HepG2 (cell line): Measurements from ENCODE around the gene SLC34A3. TPM values are rescaled to one million over a fixed set of nuclear protein-coding genes. Genes with fewer than 3 reads are reported as not detected.
A peak's percentile ranks its signal among the peaks of the same experiment; 100 is the strongest.

Experiments used
- ARHGAP35 ChIP-seq: sonication (generic); formaldehyde crosslinking; IDR thresholded peaks from 2 replicates; pipeline ENCODE4 v1.9.0; 2022; ENCODE audit warnings: mild to moderate bottlenecking, inconsistent platforms, moderate library complexity, missing genetic modification reagents, borderline replicate concordance
- ARNTL ChIP-seq: sonication (generic); formaldehyde crosslinking; IDR thresholded peaks from 2 replicates; pipeline ENCODE4 v1.4.0; 2020; ENCODE audit warnings: mild to moderate bottlenecking, missing genetic modification reagents
- ATF1 ChIP-seq: IDR thresholded peaks from 2 replicates; pipeline ENCODE4 v1.6.1; 2016; ENCODE audit warnings: mild to moderate bottlenecking, control low read depth
- CHD4 ChIP-seq: fragments of 200-600 bp; sonication (generic); IDR thresholded peaks from 2 replicates; pipeline ENCODE4 v1.7.0; 2017; ENCODE audit warnings: mild to moderate bottlenecking, low read length, borderline replicate concordance
- DPF2 ChIP-seq: sonication (generic); formaldehyde crosslinking; IDR thresholded peaks from 2 replicates; pipeline ENCODE4 v1.4.0; 2020; ENCODE audit warnings: mild to moderate bottlenecking, low read depth, missing genetic modification reagents, borderline replicate concordance
- ELF1 ChIP-seq: sonication (generic); formaldehyde crosslinking; IDR thresholded peaks from 2 replicates; pipeline ENCODE4 v1.4.0; 2020; ENCODE audit warnings: missing genetic modification reagents
- FIP1L1 ChIP-seq: fragments of 200-400 bp; formaldehyde crosslinking; IDR thresholded peaks from 2 replicates; pipeline ENCODE4 v1.6.1; 2018; ENCODE audit warnings: low read depth, mild to moderate bottlenecking, low read length, moderate library complexity, borderline replicate concordance; ENCODE audit not compliant: insufficient read depth
- FOXO1 ChIP-seq: sonication (generic); formaldehyde crosslinking; IDR thresholded peaks from 2 replicates; pipeline ENCODE4 v1.4.0; 2020; ENCODE audit warnings: missing genetic modification reagents
- GATA4 ChIP-seq: sonication (generic); IDR thresholded peaks from 2 replicates; pipeline ENCODE4 v1.6.1; 2016; ENCODE audit warnings: antibody characterized with exemption, low read depth, borderline replicate concordance
- HNRNPLL ChIP-seq: fragments of 200-400 bp; formaldehyde crosslinking; IDR thresholded peaks from 2 replicates; pipeline ENCODE4 v1.6.1; 2017; ENCODE audit warnings: mild to moderate bottlenecking, low read depth, low read length; ENCODE audit not compliant: poor library complexity, severe bottlenecking
- KLF13 ChIP-seq: sonication (generic); formaldehyde crosslinking; IDR thresholded peaks from 2 replicates; pipeline ENCODE4 v1.4.0; 2020; ENCODE audit warnings: mild to moderate bottlenecking, missing genetic modification reagents
- POLR2A ChIP-seq, 2 experiments: IDR thresholded peaks; 2 replicates each; pipeline ENCODE4 v1.6.1; 2011; ENCODE audit warnings: low read depth in 2 of 2, low read length in 2 of 2, mild to moderate bottlenecking in 1 of 2, moderate library complexity in 1 of 2; ENCODE audit not compliant: insufficient read depth in 1 of 2
- RORA ChIP-seq: sonication (generic); formaldehyde crosslinking; IDR thresholded peaks from 2 replicates; pipeline ENCODE4 v1.5.0; 2020; ENCODE audit warnings: mild to moderate bottlenecking, missing genetic modification reagents, moderate library complexity
- SMARCE1 ChIP-seq: fragments of 450-650 bp; IDR thresholded peaks from 2 replicates; pipeline ENCODE4 v1.6.1; 2017; ENCODE audit warnings: borderline replicate concordance
- TBP ChIP-seq: sonication (generic); formaldehyde crosslinking; IDR thresholded peaks from 2 replicates; pipeline ENCODE4 v1.5.0; 2020; ENCODE audit warnings: missing genetic modification reagents
- TEAD3 ChIP-seq: optimal IDR thresholded peaks from 2 replicates; pipeline ENCODE3; 2016; ENCODE audit warnings: borderline replicate concordance
- THYN1 ChIP-seq: sonication (generic); formaldehyde crosslinking; IDR thresholded peaks from 2 replicates; pipeline ENCODE4 v1.8.1; 2023; ENCODE audit warnings: low read depth, mild to moderate bottlenecking, moderate library complexity, missing genetic modification reagents, borderline replicate concordance
- XBP1 ChIP-seq: sonication (generic); formaldehyde crosslinking; IDR thresholded peaks from 2 replicates; pipeline ENCODE4 v1.5.0; 2020; ENCODE audit warnings: missing genetic modification reagents
- ZC3H13 ChIP-seq: sonication (generic); formaldehyde crosslinking; IDR thresholded peaks from 2 replicates; pipeline ENCODE4 v1.8.1; 2023; ENCODE audit warnings: mild to moderate bottlenecking, missing genetic modification reagents, moderate library complexity
- ZKSCAN1 ChIP-seq: fragments of 150-350 bp; IDR thresholded peaks from 2 replicates; pipeline ENCODE4 v1.6.1; 2014; ENCODE audit warnings: low read length
- ZKSCAN5 ChIP-seq: sonication (generic); formaldehyde crosslinking; IDR thresholded peaks from 2 replicates; pipeline ENCODE4 v1.5.1; 2020; ENCODE audit warnings: mild to moderate bottlenecking, missing genetic modification reagents
- ZNF20 ChIP-seq: sonication (generic); formaldehyde crosslinking; IDR thresholded peaks from 2 replicates; pipeline ENCODE4 v1.4.0; 2020; ENCODE audit warnings: mild to moderate bottlenecking, moderate library complexity, missing genetic modification reagents
- ZNF260 ChIP-seq: sonication (generic); formaldehyde crosslinking; IDR thresholded peaks from 2 replicates; pipeline ENCODE4 v1.4.0; 2020; ENCODE audit warnings: missing genetic modification reagents, low read depth, mild to moderate bottlenecking, borderline replicate concordance
- ZNF549 ChIP-seq: sonication (generic); formaldehyde crosslinking; IDR thresholded peaks from 2 replicates; pipeline ENCODE4 v1.5.0; 2020; ENCODE audit warnings: missing genetic modification reagents
- ZNF557 ChIP-seq: sonication (generic); formaldehyde crosslinking; IDR thresholded peaks from 2 replicates; pipeline ENCODE4 v1.4.0; 2020; ENCODE audit warnings: missing genetic modification reagents
- ZNF713 ChIP-seq: sonication (generic); formaldehyde crosslinking; IDR thresholded peaks from 2 replicates; pipeline ENCODE4 v1.4.0; 2020; ENCODE audit warnings: mild to moderate bottlenecking, missing genetic modification reagents
- polyA plus RNA-seq, 8 experiments: library from polyadenylated mRNA; depleted of rRNA in 3 of 8; stranded (reverse) in 7 of 8; unstranded in 1 of 8; fragments of >200 nt; fragmentation: Illumina TruSeq in 4 of 8; extraction: Trizol in 4 of 8; gene quantifications; 2 replicates each; pipeline versions ENCODE4 v1.2.1 to v1.2.3, GENCODE V29; 2011 to 2016; ENCODE audit warnings: low read depth in 4 of 8, missing spikeins in 1 of 8, mixed read lengths in 1 of 8; ENCODE audit not compliant: insufficient read depth in 1 of 8
- total RNA-seq, 5 experiments: library from RNA; depleted of rRNA; stranded (reverse); fragments of >200 nt; fragmentation: Illumina TruSeq; extraction: Trizol; gene quantifications; 2 replicates each; pipeline ENCODE4 v1.2.3, GENCODE V29; 2016; ENCODE audit warnings: low read depth in 1 of 5
- TF ChIP-seq, protein P1 (sequence below): IDR thresholded peaks from 2 replicates; pipeline ENCODE4 v1.6.1; 2016; ENCODE audit warnings: missing compliant biosample characterization, missing genetic modification reagents, borderline replicate concordance
- TF ChIP-seq, protein P2 (sequence below): sonication (generic); formaldehyde crosslinking; IDR thresholded peaks from 2 replicates; pipeline ENCODE4 v1.4.0; 2020; ENCODE audit warnings: missing genetic modification reagents

Gene SLC34A3
- total and polyA plus RNA-seq, 2 of the 13 experiments (the other 11 are each of a cell fraction or from before 2014, with no cell fraction given), result 0.07 to 1.0 TPM

DNA sequence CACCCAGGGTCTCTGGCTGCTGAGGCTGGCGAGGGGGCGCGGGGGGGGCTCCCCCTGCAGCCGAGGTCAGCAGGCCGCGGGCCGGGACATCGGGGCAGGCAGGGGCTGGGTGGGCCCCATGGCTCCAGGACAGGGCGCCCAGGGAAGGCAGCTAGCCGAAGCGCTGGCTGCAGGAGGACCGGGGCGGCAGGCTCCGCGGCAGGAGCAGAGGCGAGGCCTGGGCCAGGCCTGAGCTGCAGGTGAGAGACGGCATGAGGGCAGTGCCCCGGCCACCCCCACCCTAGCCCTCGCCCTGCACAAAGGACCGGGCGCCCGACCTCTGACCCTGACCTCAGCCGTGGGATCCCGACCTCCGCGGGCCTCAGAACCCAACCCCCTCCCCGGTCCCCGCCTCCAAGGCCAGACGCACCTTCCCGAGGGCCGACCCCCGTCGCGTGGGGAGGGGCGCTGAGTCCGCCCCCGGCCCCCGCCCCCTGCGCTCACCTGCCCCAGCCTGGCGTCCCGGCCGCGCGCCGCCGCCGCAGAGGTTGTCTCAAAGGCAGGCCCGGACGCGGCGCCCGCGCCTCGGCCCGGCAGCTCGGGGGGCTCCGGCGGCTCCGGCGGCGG, 9.1 kb upstream of the SLC34A3 start (continued):
- TF ChIP-seq KLF13 (CRISPR knock-in tag), result no peak
- no peak for TF ChIP-seq ZC3H13 (CRISPR knock-in tag)
- no peak for TF ChIP-seq THYN1 (CRISPR knock-in tag)
- TF ChIP-seq, protein P1, sequence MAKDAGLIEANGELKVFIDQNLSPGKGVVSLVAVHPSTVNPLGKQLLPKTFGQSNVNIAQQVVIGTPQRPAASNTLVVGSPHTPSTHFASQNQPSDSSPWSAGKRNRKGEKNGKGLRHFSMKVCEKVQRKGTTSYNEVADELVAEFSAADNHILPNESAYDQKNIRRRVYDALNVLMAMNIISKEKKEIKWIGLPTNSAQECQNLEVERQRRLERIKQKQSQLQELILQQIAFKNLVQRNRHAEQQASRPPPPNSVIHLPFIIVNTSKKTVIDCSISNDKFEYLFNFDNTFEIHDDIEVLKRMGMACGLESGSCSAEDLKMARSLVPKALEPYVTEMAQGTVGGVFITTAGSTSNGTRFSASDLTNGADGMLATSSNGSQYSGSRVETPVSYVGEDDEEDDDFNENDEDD, result no peak
- no peak for TF ChIP-seq ZKSCAN5 (CRISPR knock-in tag)
- TF ChIP-seq HNRNPLL, result peak; percentile 20
- TF ChIP-seq XBP1 (CRISPR knock-in tag), result no peak
- TF ChIP-seq ZNF713, result no peak
- no peak for TF ChIP-seq FIP1L1
- TF ChIP-seq ATF1 (CRISPR knock-in tag), result no peak
- no peak for TF ChIP-seq ZNF260 (CRISPR knock-in tag)
- peak; percentile 18; the same call in 1 of the 2 replicates for TF ChIP-seq ARNTL (CRISPR knock-in tag)
- no peak for TF ChIP-seq RORA (CRISPR knock-in tag)
- no peak for TF ChIP-seq ZNF557
- TF ChIP-seq ARHGAP35 (CRISPR knock-in tag), result no peak
- no peak for TF ChIP-seq TEAD3 (CRISPR knock-in tag)
- TF ChIP-seq, protein P2, sequence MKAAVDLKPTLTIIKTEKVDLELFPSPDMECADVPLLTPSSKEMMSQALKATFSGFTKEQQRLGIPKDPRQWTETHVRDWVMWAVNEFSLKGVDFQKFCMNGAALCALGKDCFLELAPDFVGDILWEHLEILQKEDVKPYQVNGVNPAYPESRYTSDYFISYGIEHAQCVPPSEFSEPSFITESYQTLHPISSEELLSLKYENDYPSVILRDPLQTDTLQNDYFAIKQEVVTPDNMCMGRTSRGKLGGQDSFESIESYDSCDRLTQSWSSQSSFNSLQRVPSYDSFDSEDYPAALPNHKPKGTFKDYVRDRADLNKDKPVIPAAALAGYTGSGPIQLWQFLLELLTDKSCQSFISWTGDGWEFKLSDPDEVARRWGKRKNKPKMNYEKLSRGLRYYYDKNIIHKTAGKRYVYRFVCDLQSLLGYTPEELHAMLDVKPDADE, result no peak
- TF ChIP-seq ZNF549 (CRISPR knock-in tag), result no peak
- no peak for TF ChIP-seq DPF2
- no peak for TF ChIP-seq CHD4
- no peak for TF ChIP-seq ELF1 (CRISPR knock-in tag)
- TF ChIP-seq SMARCE1, result no peak
- no peak for TF ChIP-seq FOXO1 (CRISPR knock-in tag)
- TF ChIP-seq POLR2A (IDR thresholded peaks at IDR 0.05; ENCODE audit: insufficient read depth in 1 of 2, low read depth in 2 of 2, low read length in 2 of 2), result no peak
- no peak for TF ChIP-seq GATA4
- TF ChIP-seq ZNF20 (CRISPR knock-in tag), result no peak
- no peak for TF ChIP-seq TBP
- TF ChIP-seq ZKSCAN1, result no peak
